GM21737 (cell line): ENCODE measurements around the gene ASB1.

Experiments
- ATAC-seq: cut with Tn5 transposase; IDR thresholded peaks from one replicate; pipeline ENCODE4 v1.9.1; 2021; ENCODE audit warnings: mild to moderate bottlenecking, moderate library complexity; ENCODE audit not compliant: unreplicated experiment

The ASB1 gene

GRCh38 chr2:238464389-238464788 is 37.7 kb downstream of the ASB1 start:
- no peak for ATAC-seq

GRCh38 chr2:238465487-238466242 is 38.9 kb downstream of the ASB1 start:
- no peak for ATAC-seq

GRCh38 chr2:238466243-238466756 is 39.6 kb downstream of the ASB1 start:
- no peak for ATAC-seq

GRCh38 chr2:238467062-238467461 is 40.3 kb downstream of the ASB1 start:
- ATAC-seq, result no peak

- ATAC-seq, result no peak
These were observed 41.1 kb downstream of the ASB1 start for GRCh38 chr2:238467792-238468191.

GRCh38 chr2:238469155-238469554 is 42.4 kb downstream of the ASB1 start:
- ATAC-seq, result no peak

- ATAC-seq, result no peak
These were observed 46.3 kb downstream of the ASB1 start for GRCh38 chr2:238473014-238473413.

- no peak for ATAC-seq
These were observed 46.8 kb downstream of the ASB1 start for GRCh38 chr2:238473523-238473922.

GRCh38 chr2:238475034-238475433 is 48.3 kb downstream of the ASB1 start:
- no peak for ATAC-seq

- ATAC-seq, result no peak
These were observed 48.8 kb downstream of the ASB1 start for GRCh38 chr2:238475566-238475965.

GRCh38 chr2:238476258-238476657 is 49.5 kb downstream of the ASB1 start:
- ATAC-seq, result no peak

GRCh38 chr2:238478216-238478615 is 51.5 kb downstream of the ASB1 start:
- no peak for ATAC-seq

GRCh38 chr2:238479847-238480246 is 53.1 kb downstream of the ASB1 start:
- ATAC-seq, result no peak

- ATAC-seq, result no peak
These were observed 56.3 kb downstream of the ASB1 start for GRCh38 chr2:238483021-238483420.

- no peak for ATAC-seq
These were observed 56.9 kb downstream of the ASB1 start for GRCh38 chr2:238483656-238484055.

GRCh38 chr2:238484522-238485452 is 58.1 kb downstream of the ASB1 start:
- ATAC-seq, result no peak

- no peak for ATAC-seq
These were observed 59.6 kb downstream of the ASB1 start for GRCh38 chr2:238486123-238486848.

- ATAC-seq, result no peak
These were observed 60.4 kb downstream of the ASB1 start for GRCh38 chr2:238487134-238487533.

GRCh38 chr2:238487652-238488346 is 61.1 kb downstream of the ASB1 start:
- ATAC-seq, result no peak

GRCh38 chr2:238488347-238488826 is 61.7 kb downstream of the ASB1 start:
- no peak for ATAC-seq
